Measurements from ENCODE around the gene COA8.

COA8 gene

GRCh38 chr14:103562429-103563225, at the start of gene COA8, which contains the start of gene BAG5:
Gene COA8, plus strand, starts transcription at chr14:103562960. Its CDS starts 42 bp downstream, at chr14:103563002.
Gene BAG5, minus strand, starts transcription at chr14:103562657. Its CDS starts 1,493 bp downstream, at chr14:103561164.
- no peak for TF ChIP-seq CTCF (conservative IDR thresholded peaks at IDR 0.05; ENCODE audit: low read depth, low read length)
- H3K4me3 ChIP-seq (ENCODE audit: low read depth, low read length) = peak within 1 kb of the TSS; percentile 97
- peak; percentile 76 for DNase-seq (ENCODE audit: low read depth)

GRCh38 chr14:103514596-103515421, 48.0 kb upstream of the COA8 start:
- no peak for TF ChIP-seq CTCF (conservative IDR thresholded peaks at IDR 0.05; ENCODE audit: low read depth, low read length)
- no peak for DNase-seq (ENCODE audit: low read depth)
- H3K4me3 ChIP-seq (ENCODE audit: low read depth, low read length) = no peak overlapping the region

- H3K4me3 ChIP-seq (ENCODE audit: low read depth, low read length) = no peak overlapping the region
- no peak for TF ChIP-seq CTCF (conservative IDR thresholded peaks at IDR 0.05; ENCODE audit: low read depth, low read length)
- no peak for DNase-seq (ENCODE audit: low read depth)
Observed at GRCh38 chr14:103516426-103517173, 46.2 kb upstream of the COA8 start.

GRCh38 chr14:103517174-103517566, 45.6 kb upstream of the COA8 start:
- DNase-seq (ENCODE audit: low read depth) = no peak
- no peak overlapping the region for H3K4me3 ChIP-seq (ENCODE audit: low read depth, low read length)
- no peak for TF ChIP-seq CTCF (conservative IDR thresholded peaks at IDR 0.05; ENCODE audit: low read depth, low read length)

GRCh38 chr14:103517721-103518421, 44.9 kb upstream of the COA8 start:
- H3K4me3 ChIP-seq (ENCODE audit: low read depth, low read length) = no peak overlapping the region
- DNase-seq (ENCODE audit: low read depth) = no peak
- no peak for TF ChIP-seq CTCF (conservative IDR thresholded peaks at IDR 0.05; ENCODE audit: low read depth, low read length)

- peak; percentile 49 for DNase-seq (ENCODE audit: low read depth)
- TF ChIP-seq CTCF (conservative IDR thresholded peaks at IDR 0.05; ENCODE audit: low read depth, low read length) = peak; percentile 89
- no peak overlapping the region for H3K4me3 ChIP-seq (ENCODE audit: low read depth, low read length)
Observed at GRCh38 chr14:103518422-103519042, 44.2 kb upstream of the COA8 start.

All from choroid plexus epithelial cell (primary cell).